DOHH2 (cell line): ENCODE data around the gene ADCK1.

Experiments
- H3F3A ChIP-seq: fragments of 200-600 bp; sonication (generic), shearing (Covaris generic); 2 replicates; pipeline ENCODE4 v1.6.0; 2016; ENCODE audit warnings: antibody characterized with exemption, mild to moderate bottlenecking; ENCODE audit not compliant: control insufficient read depth, insufficient read depth
- H3K27ac ChIP-seq: fragments of 200-600 bp; sonication (generic); 2 replicates; pipeline ENCODE4 v1.5.1; 2014; ENCODE audit warnings: low read depth, mild to moderate bottlenecking, low read length, moderate library complexity
- H3K27me3 ChIP-seq: fragments of 200-600 bp; sonication (generic); 2 replicates; pipeline ENCODE4 v1.6.1; 2014; ENCODE audit warnings: mild to moderate bottlenecking, low read length, mixed read lengths; ENCODE audit not compliant: control insufficient read depth
- H3K36me3 ChIP-seq: fragments of 200-600 bp; sonication (generic); 2 replicates; pipeline ENCODE4 v1.6.1; 2014; ENCODE audit warnings: mild to moderate bottlenecking, low read length, moderate library complexity, mixed read lengths; ENCODE audit not compliant: control insufficient read depth
- H3K4me1 ChIP-seq: fragments of 200-600 bp; sonication (generic); 2 replicates; pipeline ENCODE4 v1.6.1; 2014; ENCODE audit warnings: mild to moderate bottlenecking, low read length, mixed read lengths; ENCODE audit not compliant: control insufficient read depth
- H3K4me2 ChIP-seq: fragments of 200-600 bp; sonication (generic); 2 replicates; pipeline ENCODE4 v1.6.0; 2014; ENCODE audit warnings: mild to moderate bottlenecking, low read length, moderate library complexity
- H3K4me3 ChIP-seq: fragments of 200-600 bp; sonication (generic); 2 replicates; pipeline ENCODE4 v1.5.1; 2014; ENCODE audit warnings: mild to moderate bottlenecking, low read length, mixed read lengths
- H3K79me2 ChIP-seq: fragments of 200-600 bp; sonication (generic); 2 replicates; pipeline ENCODE4 v1.6.1; 2014; ENCODE audit warnings: mild to moderate bottlenecking, low read length, mixed read lengths; ENCODE audit not compliant: control insufficient read depth
- H3K9me2 ChIP-seq: fragments of 200-600 bp; sonication (generic); replicated peaks from 2 replicates; pipeline ENCODE4 v1.6.1; 2014; ENCODE audit warnings: mild to moderate bottlenecking, low read length, mixed read lengths; ENCODE audit not compliant: control insufficient read depth
- H3K9me3 ChIP-seq: fragments of 200-600 bp; sonication (generic); 2 replicates; pipeline ENCODE4 v1.6.1; 2014; ENCODE audit warnings: antibody characterized with exemption, low read length, mixed read lengths; ENCODE audit not compliant: control insufficient read depth, insufficient read depth
- H4K20me1 ChIP-seq: fragments of 200-600 bp; sonication (generic); 2 replicates; pipeline ENCODE4 v1.6.0; 2014; ENCODE audit warnings: low read depth, mild to moderate bottlenecking, antibody characterized with exemption, low read length, moderate library complexity; ENCODE audit not compliant: control insufficient read depth, insufficient read depth
- EZH2phosphoT487 ChIP-seq: fragments of 200-600 bp; sonication (generic); IDR thresholded peaks from 2 replicates; pipeline ENCODE4 v1.6.1; 2017; ENCODE audit warnings: borderline replicate concordance, mild to moderate bottlenecking, antibody characterized with exemption, low read length, moderate library complexity, mixed read lengths
- TF ChIP-seq, protein P1 (sequence below): fragments of 200-600 bp; sonication (generic); IDR thresholded peaks from one replicate; pipeline ENCODE4 v1.5.1; 2014; ENCODE audit warnings: antibody characterized with exemption, mild to moderate bottlenecking, low read depth, low read length; ENCODE audit not compliant: poor library complexity, severe bottlenecking

Gene ADCK1

GRCh38 chr14:77923131-77923936 is 123.4 kb downstream of the ADCK1 start:
- H4K20me1 ChIP-seq: no peaks in the 10 kb centered on the region
- no peaks in the 10 kb centered on the region for H3K9me2 ChIP-seq
- no peak overlapping the region for H3K4me2 ChIP-seq
- H3K27ac ChIP-seq: no peak overlapping the region
- no peaks in the 10 kb centered on the region for H3K4me1 ChIP-seq
- no peaks in the 10 kb centered on the region for H3K27me3 ChIP-seq
- H3F3A ChIP-seq: no peaks in the 10 kb centered on the region
- H3K79me2 ChIP-seq: no peaks in the 10 kb centered on the region
- TF ChIP-seq, protein P1, sequence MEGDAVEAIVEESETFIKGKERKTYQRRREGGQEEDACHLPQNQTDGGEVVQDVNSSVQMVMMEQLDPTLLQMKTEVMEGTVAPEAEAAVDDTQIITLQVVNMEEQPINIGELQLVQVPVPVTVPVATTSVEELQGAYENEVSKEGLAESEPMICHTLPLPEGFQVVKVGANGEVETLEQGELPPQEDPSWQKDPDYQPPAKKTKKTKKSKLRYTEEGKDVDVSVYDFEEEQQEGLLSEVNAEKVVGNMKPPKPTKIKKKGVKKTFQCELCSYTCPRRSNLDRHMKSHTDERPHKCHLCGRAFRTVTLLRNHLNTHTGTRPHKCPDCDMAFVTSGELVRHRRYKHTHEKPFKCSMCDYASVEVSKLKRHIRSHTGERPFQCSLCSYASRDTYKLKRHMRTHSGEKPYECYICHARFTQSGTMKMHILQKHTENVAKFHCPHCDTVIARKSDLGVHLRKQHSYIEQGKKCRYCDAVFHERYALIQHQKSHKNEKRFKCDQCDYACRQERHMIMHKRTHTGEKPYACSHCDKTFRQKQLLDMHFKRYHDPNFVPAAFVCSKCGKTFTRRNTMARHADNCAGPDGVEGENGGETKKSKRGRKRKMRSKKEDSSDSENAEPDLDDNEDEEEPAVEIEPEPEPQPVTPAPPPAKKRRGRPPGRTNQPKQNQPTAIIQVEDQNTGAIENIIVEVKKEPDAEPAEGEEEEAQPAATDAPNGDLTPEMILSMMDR: no peak
- no peak for TF ChIP-seq EZH2phosphoT487
- H3K36me3 ChIP-seq: no peaks in the 10 kb centered on the region
- H3K9me3 ChIP-seq: no peaks in the 10 kb centered on the region
- no peak overlapping the region for H3K4me3 ChIP-seq

- Histone ChIP-seq H3K27me3 (no peaks in the 10 kb centered on the region), H3K4me1 (no peaks in the 10 kb centered on the region), H3K4me2 (no peak overlapping the region), H3K4me3 (no peak overlapping the region), H3K27ac (no peak overlapping the region), H3K9me3 (no peaks in the 10 kb centered on the region), H4K20me1 (no peaks in the 10 kb centered on the region), H3F3A (no peaks in the 10 kb centered on the region), H3K9me2 (no peaks in the 10 kb centered on the region), H3K36me3 (no peaks in the 10 kb centered on the region), H3K79me2 (no peaks in the 10 kb centered on the region)
- no peak for TF ChIP-seq EZH2phosphoT487
- TF ChIP-seq, protein P1: no peak
These were observed 124.4 kb downstream of the ADCK1 start for GRCh38 chr14:77924141-77924948.

- Histone ChIP-seq H3K4me3 (no peak overlapping the region), H3K27me3 (no peaks in the 10 kb centered on the region), H4K20me1 (no peaks in the 10 kb centered on the region), H3K4me1 (no peaks in the 10 kb centered on the region), H3K79me2 (no peaks in the 10 kb centered on the region), H3F3A (no peaks in the 10 kb centered on the region), H3K27ac (no peak overlapping the region), H3K4me2 (no peak overlapping the region), H3K9me3 (no peaks in the 10 kb centered on the region), H3K36me3 (no peaks in the 10 kb centered on the region), H3K9me2 (no peaks in the 10 kb centered on the region)
- TF ChIP-seq EZH2phosphoT487: no peak
- TF ChIP-seq, protein P1: no peak
These were observed 127.0 kb downstream of the ADCK1 start for GRCh38 chr14:77926942-77927341.
